HG02884 (cell line): ENCODE measurements around the gene DACH1.

Experiments used
- ATAC-seq: cut with Tn5 transposase; IDR thresholded peaks from one replicate; pipeline ENCODE4 v1.9.1; 2021; ENCODE audit warnings: mild to moderate bottlenecking, moderate library complexity; ENCODE audit not compliant: unreplicated experiment

DACH1 gene

DNA sequence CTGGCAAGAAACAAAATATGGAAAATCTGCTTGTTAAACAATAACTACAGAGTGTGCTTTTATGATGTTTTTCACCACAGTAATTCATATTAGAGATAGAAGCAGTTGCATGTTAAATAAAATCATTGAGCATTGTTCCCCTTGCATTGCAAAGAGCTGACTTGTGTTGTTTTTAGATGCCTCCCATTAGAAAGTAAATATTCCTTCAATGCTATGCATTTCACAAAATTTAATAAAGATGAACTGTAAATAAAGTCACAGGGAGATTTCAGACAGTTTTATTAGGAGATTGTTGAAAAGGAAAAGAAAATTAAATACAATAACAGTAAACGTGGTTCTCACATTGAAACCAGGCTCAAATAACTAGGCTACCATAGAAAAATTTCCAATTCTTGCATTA, 429.3 kb downstream of the DACH1 start:
- no peak for ATAC-seq

DNA sequence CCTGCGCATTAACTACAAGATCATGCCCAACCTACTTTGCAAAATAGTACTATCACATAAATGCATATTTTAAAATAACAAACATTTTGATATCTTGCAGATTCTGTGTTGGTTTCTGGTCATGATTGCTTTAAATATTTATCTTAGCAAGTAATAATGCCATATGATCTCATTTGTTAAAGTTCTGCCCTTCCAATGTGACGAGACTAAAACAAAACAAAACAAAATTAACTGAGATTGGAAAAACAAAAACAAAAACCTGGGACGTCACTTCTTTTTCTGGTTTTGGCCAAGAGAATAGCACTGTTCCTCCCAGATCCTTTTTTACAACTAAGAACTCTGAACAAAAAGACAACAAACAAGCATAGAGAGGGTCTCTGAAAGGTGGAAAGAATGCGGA, 436.3 kb downstream of the DACH1 start:
- ATAC-seq, result no peak

DNA sequence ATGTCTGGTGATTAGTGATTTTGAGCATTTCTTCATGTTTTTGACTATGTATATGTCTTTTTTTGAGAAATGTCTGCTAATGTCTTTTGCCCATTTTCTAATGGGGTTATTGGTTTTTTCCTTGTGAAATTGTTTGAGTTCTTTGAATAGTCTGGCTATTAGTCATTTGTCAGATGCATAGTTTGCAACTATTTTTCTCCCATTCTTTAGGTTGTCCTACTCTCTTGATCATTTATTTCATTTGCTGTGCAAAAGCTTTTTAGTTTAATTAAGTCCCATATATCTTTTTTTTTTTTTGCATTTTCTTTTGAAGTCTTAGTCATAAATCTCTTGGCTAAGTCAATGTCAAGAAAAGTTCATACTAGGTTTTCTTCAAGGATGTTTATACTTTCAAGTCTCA, 449.8 kb downstream of the DACH1 start:
- no peak for ATAC-seq

DNA sequence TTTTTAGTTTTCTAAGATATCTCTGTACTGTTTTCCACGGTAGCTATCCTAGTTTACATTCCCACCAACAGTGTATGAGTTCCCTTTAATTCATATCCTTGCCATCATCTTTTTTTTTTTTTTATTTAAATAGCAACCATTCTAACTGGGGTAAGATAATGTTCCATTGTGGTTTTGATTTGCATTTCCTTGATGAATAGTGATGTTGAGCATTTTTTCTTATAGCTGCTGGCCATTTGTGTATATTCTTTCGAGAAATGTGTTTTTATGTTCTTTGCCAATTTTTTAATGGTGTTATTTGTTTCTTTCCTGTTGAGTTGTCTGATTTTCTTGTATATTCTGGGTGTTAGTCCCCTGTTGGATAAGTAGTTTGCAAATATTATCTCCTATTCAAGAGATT, 454.8 kb downstream of the DACH1 start:
- no peak for ATAC-seq

DNA sequence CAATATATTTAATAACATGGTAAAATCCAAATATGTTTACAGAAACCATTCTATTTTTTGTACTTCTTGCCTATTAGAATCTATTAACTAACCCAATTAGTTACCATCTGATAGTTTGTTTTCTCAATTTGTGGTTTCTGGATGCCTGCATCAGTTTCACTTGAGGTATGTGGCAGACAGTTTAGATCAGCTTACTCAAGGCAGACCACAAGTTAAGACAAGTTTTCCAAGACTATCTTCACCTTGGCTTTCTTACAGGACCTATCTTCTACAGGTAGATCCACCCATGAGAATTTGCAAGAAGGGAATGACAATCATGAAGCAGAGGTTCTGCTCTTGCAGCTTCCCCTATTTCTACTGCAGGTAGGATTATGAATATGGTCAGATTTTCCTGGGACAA, 458.6 kb downstream of the DACH1 start:
- ATAC-seq, result no peak

DNA sequence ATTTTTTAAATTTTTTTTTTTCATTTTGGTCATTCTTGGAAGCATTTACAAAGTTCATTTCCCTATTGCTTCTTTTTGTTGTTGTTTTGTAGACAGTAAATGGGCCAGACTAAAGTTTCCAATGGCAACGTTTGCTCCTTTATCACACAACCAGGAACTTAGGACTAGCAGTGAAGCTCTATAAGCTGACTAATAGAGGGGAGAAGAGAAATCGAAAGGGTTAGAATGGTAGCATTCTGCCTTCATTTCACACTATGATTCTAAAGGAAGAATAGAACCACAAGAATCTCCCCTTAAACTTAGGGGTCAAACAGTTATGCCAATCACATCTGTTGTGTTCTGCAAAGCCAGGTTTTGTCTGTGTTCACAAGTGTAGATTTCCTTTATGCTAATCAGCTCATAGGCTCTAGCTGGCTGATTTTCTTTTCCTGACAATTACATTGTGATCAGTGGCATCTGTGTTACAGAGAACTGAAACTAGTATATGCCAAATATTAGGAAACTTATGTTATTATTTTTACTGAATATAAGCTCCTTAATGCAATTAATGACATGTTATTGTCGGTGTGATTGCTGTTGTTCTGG, 467.3 kb downstream of the DACH1 start:
- no peak for ATAC-seq

DNA sequence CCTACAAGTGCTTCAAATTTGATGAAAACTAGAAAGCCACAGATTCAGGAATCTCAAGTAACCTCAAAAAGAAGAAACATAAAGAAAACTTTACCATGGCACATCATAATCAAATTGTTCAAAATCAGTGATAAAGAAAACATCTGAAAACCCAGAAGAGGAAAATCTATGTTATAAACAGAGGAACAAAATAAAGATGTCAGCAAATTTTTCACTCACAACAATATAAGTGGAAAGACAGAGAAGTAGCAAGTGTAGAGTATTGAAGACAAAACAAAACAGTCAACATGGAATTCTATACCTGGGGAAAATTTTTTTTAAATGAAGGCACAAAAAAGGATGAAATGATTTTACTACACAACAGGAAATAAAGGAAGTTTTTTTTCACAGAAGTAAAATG, 470.9 kb downstream of the DACH1 start:
- ATAC-seq, result no peak

DNA sequence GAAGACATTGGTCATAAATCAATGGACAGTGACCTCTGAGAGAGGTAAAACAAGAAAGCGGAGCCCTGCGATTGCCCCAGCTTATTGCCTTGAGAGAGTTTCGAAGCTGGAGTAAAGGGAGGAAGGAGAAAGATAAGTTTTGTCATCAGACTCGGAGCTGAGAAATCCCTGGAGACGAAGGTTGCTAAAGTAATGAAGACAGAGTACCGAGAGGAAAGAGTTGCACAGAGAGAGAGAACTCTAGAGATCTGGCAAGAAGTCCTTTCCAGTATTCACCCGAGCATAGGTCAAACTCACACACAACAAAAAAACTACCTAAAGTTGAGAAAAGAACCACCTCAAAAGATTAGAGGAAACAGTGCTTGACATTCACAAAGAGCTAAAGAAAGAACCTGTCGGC, 472.0 kb downstream of the DACH1 start:
- ATAC-seq, result no peak

DNA sequence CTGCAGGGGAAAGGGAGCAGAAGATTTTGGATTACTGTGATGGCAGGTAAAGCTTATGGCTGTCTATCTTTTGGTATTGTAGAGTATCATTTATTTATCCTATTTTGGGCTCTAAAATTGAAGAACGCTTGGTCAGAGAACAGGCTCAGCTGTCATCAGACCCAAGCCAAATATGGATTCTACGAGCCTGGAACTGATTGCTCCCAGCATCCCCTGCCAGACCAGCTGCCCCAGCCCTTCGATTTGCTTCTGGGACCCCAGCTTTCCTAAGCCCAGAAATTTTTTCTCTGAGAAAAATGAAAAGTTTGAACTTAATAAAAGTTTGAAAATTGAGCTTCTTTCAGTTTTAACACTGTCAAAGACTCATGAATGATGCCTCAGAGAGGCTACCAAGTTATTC, 472.8 kb downstream of the DACH1 start:
- no peak for ATAC-seq
